GM19463 (cell line): ENCODE measurements around the gene FRS2.
"Not testable (repeated sequence)": the region's sequence is repeated elsewhere in the genome, so short reads cannot be mapped to it uniquely, and the experiment has no call there.

Source experiments
- ATAC-seq: cut with Tn5 transposase; IDR thresholded peaks from one replicate; pipeline ENCODE4 v1.9.1; 2021; ENCODE audit warnings: mild to moderate bottlenecking, moderate library complexity; ENCODE audit not compliant: unreplicated experiment

The FRS2 gene, protein sequence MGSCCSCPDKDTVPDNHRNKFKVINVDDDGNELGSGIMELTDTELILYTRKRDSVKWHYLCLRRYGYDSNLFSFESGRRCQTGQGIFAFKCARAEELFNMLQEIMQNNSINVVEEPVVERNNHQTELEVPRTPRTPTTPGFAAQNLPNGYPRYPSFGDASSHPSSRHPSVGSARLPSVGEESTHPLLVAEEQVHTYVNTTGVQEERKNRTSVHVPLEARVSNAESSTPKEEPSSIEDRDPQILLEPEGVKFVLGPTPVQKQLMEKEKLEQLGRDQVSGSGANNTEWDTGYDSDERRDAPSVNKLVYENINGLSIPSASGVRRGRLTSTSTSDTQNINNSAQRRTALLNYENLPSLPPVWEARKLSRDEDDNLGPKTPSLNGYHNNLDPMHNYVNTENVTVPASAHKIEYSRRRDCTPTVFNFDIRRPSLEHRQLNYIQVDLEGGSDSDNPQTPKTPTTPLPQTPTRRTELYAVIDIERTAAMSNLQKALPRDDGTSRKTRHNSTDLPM

GRCh38 chr12:69470189-69471075 is at the start of gene FRS2:
Gene FRS2 (plus strand): TSS chr12:69470388. CDS start chr12:69569031, 98,643 bp downstream.
- ATAC-seq: peak; percentile 96

- ATAC-seq: no peak
Measured at GRCh38 chr12:69421548-69421947, 48.6 kb upstream of the FRS2 start.

DNA sequence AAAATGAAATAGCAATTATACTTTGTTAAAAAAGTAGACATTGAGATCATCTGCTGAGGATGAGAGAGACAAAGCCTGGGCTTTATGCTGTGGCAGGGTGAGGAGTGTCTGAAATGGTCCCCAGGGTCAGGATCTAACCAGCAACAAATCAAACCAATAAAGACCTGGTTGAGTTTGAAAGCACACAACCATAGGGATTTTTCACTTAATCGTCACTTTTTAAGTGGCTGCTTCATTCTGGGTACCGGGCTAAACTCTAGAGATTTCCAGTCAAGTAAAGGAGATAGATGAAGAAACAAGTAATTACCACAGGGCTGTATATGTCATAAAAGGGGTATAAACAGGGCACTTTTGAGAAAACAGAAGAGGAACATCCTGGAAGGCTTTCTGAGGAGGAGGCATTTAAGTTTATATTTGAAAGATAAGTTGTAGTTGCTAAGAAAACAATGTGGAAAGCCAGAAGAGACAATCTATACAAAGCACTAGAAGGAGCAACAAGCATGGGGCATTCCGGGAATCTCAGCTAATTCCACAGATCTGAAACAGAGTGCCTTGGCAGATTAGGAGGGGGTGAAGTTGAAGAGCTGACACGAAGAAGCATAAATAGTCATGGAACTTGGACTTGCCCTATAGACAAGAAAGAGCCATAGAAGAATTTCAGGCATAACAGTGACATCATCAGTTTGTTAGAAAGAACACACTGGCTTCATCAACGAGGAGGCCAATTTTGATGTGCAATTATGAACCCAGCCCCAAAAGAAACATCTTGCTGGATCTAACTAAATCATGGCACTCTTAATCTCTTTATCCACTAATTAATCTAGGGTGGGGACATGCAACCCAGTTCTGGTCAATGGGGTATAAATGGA is 46.9 kb upstream of the FRS2 start:
- ATAC-seq: no peak

- no peak for ATAC-seq
Measured at GRCh38 chr12:69425417-69425816, 44.8 kb upstream of the FRS2 start.

DNA sequence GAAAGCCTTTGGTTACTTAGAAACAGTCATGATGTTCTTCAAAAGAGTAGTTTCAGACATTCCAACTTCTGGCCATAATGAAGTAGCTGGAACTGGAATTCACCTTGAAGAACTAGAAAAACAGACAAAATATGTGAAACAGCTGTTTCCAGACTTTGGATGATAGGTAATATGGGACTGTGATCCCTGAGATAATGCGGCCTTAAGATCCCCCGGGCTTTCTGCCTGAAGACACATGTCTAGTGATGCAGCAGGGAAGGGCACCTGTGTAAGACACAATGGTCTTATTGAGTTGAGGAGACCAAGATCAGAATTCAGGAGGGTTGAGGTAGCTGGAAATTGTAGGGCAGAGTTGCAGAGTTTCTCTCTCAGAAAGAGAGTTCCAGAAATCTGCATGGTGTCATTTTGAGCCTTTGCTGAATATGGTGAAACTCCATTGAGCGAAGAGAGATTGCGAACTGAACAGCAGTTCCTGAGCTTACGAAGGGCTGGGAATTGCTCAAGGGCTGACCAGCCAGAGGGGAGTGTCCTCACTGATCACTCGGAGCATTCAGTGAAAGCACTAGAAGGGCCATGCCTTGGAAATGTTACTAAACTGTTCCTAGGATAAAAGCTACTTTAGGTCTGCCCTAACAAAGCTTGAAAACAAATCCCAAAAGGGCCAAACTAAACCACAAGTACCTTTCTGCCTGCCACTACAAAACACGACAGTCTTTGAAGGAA is 41.7 kb upstream of the FRS2 start:
- ATAC-seq: no peak

GRCh38 chr12:69430942-69431590 is 39.1 kb upstream of the FRS2 start:
- no peak for ATAC-seq

- no peak for ATAC-seq
Measured at GRCh38 chr12:69431591-69432222, 38.5 kb upstream of the FRS2 start.

GRCh38 chr12:69433653-69434052 is 36.5 kb upstream of the FRS2 start:
- no peak for ATAC-seq

DNA sequence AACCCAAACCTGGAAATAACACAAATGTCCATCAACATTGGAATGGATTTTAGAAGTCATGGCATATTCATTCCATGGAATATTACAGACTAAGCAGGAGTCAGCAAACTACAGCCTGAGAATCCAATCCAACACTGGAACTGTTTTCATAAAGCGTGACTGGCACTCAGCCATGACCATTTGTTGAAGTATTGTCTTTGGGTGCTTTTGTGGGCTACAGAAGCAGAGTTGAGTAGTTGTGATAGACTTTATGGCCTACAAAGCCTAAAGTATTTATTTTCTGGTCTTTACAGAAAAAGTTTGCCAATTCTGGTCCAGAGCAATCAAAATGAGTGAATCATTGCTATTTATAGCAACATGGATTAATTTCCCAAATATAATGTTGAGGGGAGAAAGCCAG is 34.5 kb upstream of the FRS2 start:
- no peak for ATAC-seq

DNA sequence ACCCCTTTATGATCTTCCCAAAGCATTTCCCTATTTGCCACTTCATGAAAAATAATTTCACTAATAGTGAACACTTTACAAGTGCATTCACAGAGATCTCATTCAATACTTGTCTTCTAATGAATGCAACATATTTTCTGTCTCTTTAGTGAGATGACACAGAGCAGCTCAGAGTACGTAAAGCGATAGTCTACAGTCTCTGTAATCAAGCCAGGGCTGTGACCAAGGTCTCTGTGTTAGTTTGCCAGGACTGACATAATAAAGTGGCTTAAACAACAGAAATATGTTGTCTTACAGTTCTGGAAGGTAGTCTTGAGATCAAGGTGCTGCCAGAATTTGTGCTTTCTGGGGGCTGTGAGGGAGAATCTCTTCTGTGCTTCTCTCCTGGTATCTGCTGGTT is 33.1 kb upstream of the FRS2 start:
- no peak for ATAC-seq

- no peak for ATAC-seq
Measured at GRCh38 chr12:69438539-69438938, 31.6 kb upstream of the FRS2 start.

- no peak for ATAC-seq
Measured at GRCh38 chr12:69440016-69440415, 30.2 kb upstream of the FRS2 start.

DNA sequence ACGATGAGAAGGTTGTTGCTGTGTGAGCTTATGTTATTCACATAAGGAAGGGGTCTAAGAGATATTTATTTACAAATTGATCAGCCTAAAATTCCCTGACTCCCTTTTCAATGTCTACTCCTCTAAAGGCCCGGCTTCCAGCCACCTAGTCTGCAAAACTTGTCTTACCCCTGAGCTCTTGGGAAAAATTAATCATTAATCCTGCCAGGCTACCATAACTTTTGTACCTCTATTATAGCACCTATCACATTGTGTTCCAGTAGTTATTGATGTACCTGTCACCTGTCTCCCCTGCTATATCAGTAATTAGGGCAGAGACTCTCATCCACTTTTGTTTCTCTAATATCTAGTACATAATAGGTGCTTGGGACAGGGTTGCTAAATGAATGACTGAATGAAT is 29.3 kb upstream of the FRS2 start:
- no peak for ATAC-seq

DNA sequence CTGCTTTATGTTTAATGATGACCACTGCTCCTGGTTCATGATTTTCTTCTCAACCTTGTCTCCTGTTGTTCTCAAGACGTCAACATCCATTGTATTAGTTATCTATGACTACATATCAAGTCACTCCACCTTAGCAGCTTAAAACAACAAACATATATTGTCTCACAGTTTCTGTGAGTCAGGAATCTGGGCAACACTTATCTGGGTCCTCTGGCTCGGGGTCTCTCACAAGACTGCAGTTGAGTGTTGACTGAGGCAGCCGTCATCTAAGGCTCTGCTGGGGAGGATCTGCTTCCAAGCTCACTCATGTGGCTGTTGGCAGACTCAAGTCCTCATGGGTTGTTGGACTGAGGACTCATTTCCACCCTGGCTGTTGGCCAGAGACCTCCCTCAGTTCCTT is 27.3 kb upstream of the FRS2 start:
- ATAC-seq: no peak

GRCh38 chr12:69443916-69444315 is 26.3 kb upstream of the FRS2 start:
- no peak for ATAC-seq

DNA sequence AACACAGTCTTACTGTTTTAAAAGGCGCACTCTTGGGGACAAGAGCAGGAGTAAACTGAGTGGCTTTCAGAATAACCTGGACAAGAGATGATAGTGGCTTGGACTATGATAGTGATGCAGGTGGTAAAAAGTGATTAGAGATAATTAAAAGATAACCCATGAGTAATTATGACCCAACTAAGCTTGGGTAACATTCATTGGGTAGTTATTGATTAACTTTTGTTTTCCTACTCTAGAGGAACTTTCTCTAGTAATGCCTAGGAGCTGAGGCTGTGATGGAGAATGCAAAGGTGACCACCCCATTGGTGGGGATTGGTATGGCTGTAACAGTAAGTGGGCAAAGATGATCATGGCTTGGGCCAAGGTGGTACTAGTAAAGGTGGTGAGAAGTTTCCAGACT is 22.3 kb upstream of the FRS2 start:
- no peak for ATAC-seq

GRCh38 chr12:69452598-69453132 is 17.5 kb upstream of the FRS2 start:
- not testable (repeated sequence) for ATAC-seq

DNA sequence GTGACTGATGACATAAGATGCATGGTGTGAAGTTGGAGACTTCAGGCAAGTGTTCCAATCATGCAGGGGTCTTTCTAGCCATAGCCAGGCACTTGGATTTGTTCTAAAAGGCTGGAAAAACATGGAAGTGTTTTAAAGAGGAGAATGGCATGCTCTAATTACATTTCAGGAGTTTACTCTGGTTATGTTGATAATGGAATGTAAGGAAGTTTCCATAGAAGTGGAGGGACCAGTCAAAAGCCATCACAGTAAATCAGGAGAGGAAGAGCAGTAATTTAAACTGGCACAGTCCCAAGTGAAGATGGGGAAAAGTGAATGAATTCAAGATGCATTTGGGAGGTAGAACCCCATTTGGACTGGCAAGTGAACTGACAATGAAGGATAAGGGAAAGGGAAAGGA is 13.9 kb upstream of the FRS2 start:
- no peak for ATAC-seq

GRCh38 chr12:69457433-69457832 is 12.8 kb upstream of the FRS2 start:
- ATAC-seq: no peak
